HG02763 (cell line): ENCODE data around the gene ATG16L1.
"Not testable (repeated sequence)": the region's sequence is repeated elsewhere in the genome, so short reads cannot be mapped to it uniquely, and the experiment has no call there.

Source experiments
- ATAC-seq: cut with Tn5 transposase; IDR thresholded peaks from one replicate; pipeline ENCODE4 v1.9.1; 2021; ENCODE audit warnings: mild to moderate bottlenecking, moderate library complexity; ENCODE audit not compliant: unreplicated experiment

ATG16L1 gene

DNA sequence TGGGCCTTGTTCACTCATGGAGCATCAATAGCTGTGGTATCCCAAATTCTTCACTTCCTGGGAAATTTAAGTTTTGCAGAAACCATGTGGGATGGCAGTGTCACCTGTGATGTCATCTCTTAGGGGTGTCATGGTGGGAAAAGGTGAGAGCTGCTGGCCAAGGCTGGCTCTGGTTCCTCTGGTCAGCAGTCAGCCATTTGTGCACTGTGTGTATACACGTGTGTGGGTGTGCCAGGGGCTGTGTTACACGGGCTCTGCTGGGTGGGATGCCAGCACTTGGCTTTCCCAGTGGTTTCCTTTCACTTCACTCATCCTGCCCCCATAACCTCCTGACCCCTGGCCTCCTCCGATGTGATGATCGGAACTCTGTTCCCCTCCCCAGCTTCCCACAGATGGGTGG lies 77.4 kb downstream of the ATG16L1 start:
- no peak for ATAC-seq

DNA sequence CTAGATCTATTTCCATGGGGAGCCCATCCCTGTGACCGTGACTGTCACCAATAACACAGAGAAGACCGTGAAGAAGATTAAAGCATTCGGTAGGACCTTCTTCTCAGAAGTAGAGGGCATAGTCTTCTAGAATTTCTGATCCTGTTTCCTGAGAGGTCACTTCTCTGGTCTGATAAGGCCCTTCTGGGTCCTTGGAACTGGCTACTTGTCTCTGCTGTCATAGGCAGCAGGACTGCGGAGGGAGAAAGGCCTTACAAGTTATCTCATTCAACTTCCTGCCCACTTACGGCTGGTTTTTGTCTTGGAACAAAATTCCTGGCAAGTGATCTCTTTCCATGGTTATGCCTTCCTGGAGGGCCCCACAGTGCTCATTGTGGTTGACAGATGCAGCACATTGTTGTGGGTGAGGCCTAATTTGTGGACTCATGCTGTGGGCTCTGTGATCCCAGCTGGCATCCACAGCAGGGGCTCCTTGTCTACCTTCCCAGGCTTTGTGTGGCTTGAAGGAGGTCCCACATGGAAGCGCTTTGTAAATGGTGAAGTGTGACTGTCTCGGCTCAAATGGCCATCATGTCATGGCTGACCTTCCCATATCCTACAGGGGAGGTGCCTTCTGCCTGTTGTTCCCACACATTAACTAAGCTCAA lies 78.1 kb downstream of the ATG16L1 start:
- ATAC-seq = no peak

DNA sequence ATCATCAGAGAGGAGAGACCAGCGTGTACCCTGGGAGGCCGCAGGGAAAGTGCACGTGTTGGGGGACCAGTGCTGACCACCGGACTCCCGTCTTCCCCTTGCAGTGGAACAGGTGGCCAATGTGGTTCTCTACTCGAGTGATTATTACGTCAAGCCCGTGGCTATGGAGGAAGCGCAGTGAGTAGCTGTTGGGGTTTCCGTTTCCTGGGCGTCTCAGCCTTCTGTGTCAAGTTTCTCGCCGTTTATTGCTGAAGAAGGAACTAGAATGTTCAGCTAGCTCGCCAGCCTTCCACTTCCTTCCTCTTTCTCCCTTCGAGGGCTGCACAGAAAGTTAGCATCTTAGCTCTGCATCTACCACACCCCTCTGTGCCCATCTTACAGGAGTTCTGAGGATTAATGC lies 80.1 kb downstream of the ATG16L1 start:
- peak; percentile 72 for ATAC-seq

- ATAC-seq = no peak
These were observed 80.7 kb downstream of the ATG16L1 start for GRCh38 chr2:233332125-233332524.

GRCh38 chr2:233334915-233335314 lies 83.4 kb downstream of the ATG16L1 start:
- no peak for ATAC-seq

DNA sequence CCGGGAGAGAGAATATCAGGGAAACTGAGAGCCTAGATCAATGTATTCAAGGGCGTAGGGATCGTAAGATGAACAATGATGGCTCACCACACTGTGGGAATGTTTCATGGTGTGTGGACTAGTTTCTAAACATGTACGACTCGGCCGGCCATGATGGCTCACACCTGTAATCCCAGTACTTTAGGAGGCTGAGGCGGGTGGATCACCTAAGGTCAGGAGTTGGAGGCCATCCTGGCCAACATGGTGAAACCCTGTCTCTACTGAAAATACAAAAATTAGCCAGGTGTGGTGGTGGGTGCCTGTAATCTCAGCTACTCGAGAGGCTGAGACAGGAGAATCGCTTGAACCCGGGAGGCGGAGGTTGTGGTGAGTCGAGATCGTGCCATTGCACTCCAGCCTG lies 84.6 kb downstream of the ATG16L1 start:
- ATAC-seq = not testable (repeated sequence)

- no peak for ATAC-seq
These were observed 85.1 kb downstream of the ATG16L1 start for GRCh38 chr2:233336541-233336940.

DNA sequence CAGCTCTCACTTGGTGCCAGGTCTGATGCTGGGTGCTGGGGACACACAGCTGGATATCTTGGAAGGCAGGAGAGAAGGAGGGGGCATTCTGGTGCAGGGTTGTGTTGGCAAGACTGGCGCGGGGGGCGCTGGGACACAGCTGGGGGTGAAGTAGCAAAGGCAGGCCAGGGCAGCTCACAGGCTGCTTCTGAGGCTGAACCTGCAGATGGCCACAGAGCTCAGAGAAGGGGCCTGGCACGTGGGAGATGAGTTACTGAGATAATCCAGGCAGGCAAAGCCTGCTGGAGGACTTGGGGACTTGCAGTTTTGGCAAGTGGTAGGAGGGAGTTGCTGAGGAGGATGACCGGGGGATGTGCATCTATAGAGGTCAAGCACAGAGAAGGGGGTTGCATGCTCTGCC lies 86.6 kb downstream of the ATG16L1 start:
- no peak for ATAC-seq

DNA sequence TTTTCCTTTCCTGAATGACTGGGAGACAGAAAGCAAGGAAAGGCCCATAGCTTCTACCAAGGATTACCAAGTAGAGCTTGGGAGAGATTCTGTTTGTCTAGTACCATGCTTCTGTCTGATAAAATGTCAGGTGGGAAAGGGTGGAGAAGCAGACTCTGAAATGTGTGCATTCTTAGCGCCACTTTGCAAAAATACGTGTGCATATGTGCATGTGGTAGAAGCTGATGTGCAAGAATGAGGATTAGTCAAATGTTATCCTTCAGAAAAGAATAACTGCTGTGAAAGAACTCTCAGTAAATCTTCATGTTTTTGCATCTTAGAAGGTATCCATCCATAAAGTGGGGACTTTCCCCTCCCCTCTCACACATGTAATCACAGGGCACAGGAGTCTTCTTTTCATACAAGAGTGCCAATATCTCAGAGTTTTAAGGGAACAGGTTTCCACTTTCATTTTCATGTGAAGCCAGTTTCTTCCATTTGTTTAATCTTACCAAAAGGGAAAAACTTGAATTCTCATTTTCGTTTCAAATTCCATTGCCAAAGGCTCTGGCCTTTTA lies 87.4 kb downstream of the ATG16L1 start:
- no peak for ATAC-seq

GRCh38 chr2:233339427-233339826 lies 88.0 kb downstream of the ATG16L1 start:
- no peak for ATAC-seq

- ATAC-seq = no peak
These were observed 89.8 kb downstream of the ATG16L1 start for GRCh38 chr2:233341296-233341695.

DNA sequence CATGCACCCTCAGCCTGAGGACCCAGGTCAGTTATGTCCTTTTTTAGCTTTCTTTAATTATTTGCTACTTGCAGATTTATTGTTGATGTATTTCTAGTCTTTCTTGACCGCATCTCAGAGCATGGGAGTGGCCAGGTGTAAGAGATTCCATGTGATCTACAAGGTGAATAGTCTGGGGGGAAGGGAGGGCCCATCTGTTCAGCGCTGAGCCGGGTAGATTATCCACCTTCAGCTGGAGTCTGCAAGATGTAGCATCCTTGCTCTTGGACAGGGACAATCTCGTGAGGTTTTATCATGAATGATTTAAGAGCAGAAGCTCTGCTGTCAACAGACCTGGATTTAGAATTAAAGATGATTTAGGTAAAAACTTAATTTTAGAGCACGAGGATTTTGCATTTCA lies 90.8 kb downstream of the ATG16L1 start:
- no peak for ATAC-seq

DNA sequence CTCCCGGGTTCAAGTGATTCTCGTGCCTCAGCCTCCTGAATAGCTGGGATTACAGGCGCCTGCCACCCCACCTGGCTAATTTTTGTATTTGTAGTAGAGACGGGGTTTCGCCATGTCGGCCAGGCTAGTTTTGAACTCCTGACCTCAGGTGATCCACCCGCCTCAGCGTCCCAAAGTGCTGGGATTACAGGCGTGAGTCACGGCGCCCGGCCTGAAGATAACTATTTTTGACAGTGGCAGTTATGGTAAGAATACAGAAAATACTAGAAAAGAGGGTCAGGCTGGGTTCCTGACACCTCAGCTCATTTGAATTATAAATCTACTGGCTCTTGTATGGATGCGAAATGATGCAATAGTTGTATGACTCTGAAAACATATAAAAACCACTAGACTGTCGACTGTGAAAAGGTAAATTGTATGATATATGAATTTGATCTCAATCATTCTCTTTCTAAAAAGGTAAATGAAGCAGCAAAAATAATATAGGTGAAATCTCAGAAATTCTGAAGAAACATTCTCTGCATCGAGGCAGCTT lies 91.8 kb downstream of the ATG16L1 start:
- no peak for ATAC-seq
